Peyer's patch (tissue), 4 donors: Measurements from ENCODE around the gene GGA1.

ENCODE experiments used
- CTCF ChIP-seq, 6 experiments: fragments of 450-650 bp in 4 of 6; fragments of 200-600 bp in 2 of 6; sonication (generic) in 1 of 6; IDR thresholded peaks; one replicate each; pipeline ENCODE4 v1.5.1; 2017 to 2019; ENCODE audit warnings: antibody characterized with exemption in 6 of 6, mild to moderate bottlenecking in 3 of 6, moderate library complexity in 1 of 6
- POLR2A ChIP-seq, 2 donors: fragments of 450-650 bp; IDR thresholded peaks; one replicate each; pipeline ENCODE4 v1.5.1; 2017; ENCODE audit warnings: antibody characterized with exemption in 2 of 2, mild to moderate bottlenecking in 2 of 2, moderate library complexity in 2 of 2

- no peak for TF ChIP-seq CTCF (IDR thresholded peaks at IDR 0.05)
- peak; percentile 88 to 96 for TF ChIP-seq POLR2A (IDR thresholded peaks at IDR 0.05)
Observed at GRCh38 chr22:37659066-37659896, 50.6 kb downstream of the GGA1 start.
